Superior temporal gyrus (tissue), 1 donor: ENCODE data around the gene FLG2.
"Not testable (repeated sequence)": the region's sequence is repeated elsewhere in the genome, so short reads cannot be mapped to it uniquely, and the experiment has no call there.

Experiments
- DNase-seq: peaks from one replicate; pipeline ENCODE4 v3.0.0-alpha.2; 2016; ENCODE audit errors: extremely low spot score

FLG2 gene

DNA sequence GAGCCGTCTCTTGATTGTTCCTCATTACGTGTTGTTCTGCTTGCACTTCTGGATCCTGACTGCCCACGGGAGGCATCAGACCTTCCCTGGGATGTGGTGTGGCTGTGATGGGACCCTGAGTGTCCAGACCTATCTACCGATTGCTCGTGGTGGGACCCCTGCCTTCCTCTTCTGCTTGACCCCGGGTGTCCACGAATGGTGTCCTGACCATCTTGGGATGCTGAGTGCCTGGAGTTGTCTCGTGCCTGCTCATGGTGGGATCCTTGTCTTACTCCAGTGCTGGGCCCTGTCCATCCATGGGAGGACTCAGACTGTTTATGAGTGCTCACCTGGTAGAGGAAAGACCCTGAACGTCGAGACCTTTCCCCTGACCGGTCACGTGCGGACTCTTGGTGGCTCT is 47.6 kb downstream of the FLG2 start:
- DNase-seq: not testable (repeated sequence)

GRCh38 chr1:152309955-152310354 is 49.9 kb downstream of the FLG2 start:
- no peak for DNase-seq

DNA sequence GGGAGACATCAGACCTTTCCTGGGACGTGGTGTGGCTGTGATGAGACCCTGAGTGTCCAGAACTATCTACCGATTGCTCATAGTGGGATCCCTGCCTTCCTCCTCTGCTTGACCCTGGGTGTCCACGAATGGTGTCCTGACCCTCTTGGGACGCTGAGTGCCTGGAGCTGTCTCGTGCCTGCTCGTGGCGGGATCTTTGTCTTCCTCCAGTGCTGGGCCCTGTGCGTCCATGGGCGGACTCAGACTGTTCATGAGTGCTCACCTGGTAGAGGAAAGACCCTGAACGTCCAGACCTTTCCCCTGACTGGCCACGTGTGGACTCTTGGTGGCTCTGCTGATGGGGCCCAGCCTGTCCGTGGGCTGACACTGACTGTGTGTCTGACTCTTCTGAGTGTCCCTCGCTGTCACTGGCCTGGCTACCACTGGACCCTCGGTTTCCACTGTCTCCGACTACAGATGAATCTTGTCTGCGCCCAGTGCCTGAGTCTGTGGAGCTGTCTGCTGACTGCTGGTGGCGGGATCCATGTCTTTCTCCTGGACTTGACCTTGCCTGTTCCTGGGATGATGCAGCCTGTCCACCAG is 50.4 kb downstream of the FLG2 start:
- not testable (repeated sequence) for DNase-seq

- not testable (repeated sequence) for DNase-seq
These were observed 51.0 kb downstream of the FLG2 start for GRCh38 chr1:152308758-152309157.

DNA sequence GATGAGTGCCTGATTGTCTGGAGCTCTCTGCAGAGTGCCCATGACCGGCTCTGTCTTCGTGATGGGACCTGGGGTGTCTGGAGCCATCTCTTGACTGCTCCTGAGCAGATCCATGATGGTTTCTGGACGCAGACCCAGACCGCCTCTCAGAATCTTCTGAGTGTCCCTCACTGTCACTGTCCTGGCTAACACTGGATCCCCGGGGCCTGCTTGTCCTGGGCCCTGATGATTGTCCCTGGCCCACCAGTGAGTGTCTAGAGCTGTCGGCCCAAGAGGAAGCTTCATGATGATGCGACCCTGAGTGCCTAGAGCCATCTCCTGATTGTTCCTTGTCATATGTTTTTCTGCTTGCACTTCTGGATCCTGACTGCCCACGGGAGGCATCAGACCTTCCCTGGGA is 51.8 kb downstream of the FLG2 start:
- not testable (repeated sequence) for DNase-seq

- not testable (repeated sequence) for DNase-seq
These were observed 53.7 kb downstream of the FLG2 start for GRCh38 chr1:152306123-152306522.

DNA sequence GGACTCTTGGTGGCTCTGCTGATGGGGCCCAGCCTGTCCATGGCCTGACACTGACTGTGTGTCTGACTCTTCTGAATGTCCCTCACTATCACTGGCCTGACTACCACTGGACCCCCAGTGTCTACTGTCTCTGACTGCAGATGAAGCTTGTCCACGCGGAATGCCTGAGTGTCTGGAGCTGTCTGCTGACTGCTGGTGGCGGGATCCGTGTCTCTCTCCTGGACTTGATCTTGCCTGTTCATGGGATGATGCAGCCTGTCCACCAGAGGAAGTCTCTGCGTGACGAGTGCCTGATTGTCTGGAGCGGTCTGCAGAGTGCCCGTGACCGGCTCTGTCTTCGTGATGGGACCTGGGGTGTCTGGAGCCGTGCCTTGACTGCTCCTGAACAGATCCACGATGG is 55.0 kb downstream of the FLG2 start:
- not testable (repeated sequence) for DNase-seq

GRCh38 chr1:152303139-152303872 is 56.5 kb downstream of the FLG2 start:
- DNase-seq: not testable (repeated sequence)
